HepG2 (cell line): ENCODE results near the gene CYRIA. TPM values are rescaled to one million over a fixed set of nuclear protein-coding genes. Genes with fewer than 3 reads are reported as not detected.

Experiments used
- ATAC-seq: fragments of 200-7000 bp; cut with Tn5 transposase; 3 replicates; pipeline ENCODE4 v1.9.1; 2020; ENCODE audit warnings: mild to moderate bottlenecking, moderate library complexity
- Bru-seq: library from RNA; stranded (reverse); fragments of 400-500 nt; gene quantifications from one replicate; lab custom pipeline; 2021; lab: Mats Ljungman, UMichigan
- BruChase-seq, 2 experiments: library from RNA; stranded (reverse); fragments of 400-500 nt; gene quantifications; one replicate each; lab custom pipeline; 2021; lab: Mats Ljungman, UMichigan
- BruUV-seq: library from RNA; stranded (reverse); fragments of 400-500 nt; replicated peaks from 2 replicates; lab custom pipeline; 2021; lab: Mats Ljungman, UMichigan
- CTCF ChIA-PET: fragments of 300-600 bp; formaldehyde crosslinking; extraction: SDS; loops from one replicate; lab custom pipeline; 2021; ENCODE audit warnings: low total read pairs, inconsistent platforms, low intra/inter-chr PET ratio; lab: Yijun Ruan, JAX
- POLR2A ChIA-PET: fragments of 350-600 bp; sonication (Branson Sonifier 250); formaldehyde crosslinking; loops from one replicate; lab custom pipeline; 2020; ENCODE audit warnings: antibody characterized with exemption, inconsistent platforms; lab: Yijun Ruan, JAX
- DNase-seq: peaks from one replicate; pipeline ENCODE4 v3.0.0-alpha.2; 2015; ENCODE audit warnings: low spot score
- FAIRE-seq: peaks from 3 replicates; lab custom pipeline; 2011; peaks lifted over from hg19 to GRCh38; lab: Jason Lieb, UNC
- H2AFZ ChIP-seq: one replicate; pipeline ENCODE4 v1.6.1; 2011; ENCODE audit warnings: low read length, inconsistent platforms
- H3K27ac ChIP-seq: fragments of 300-600 bp; 3 replicates; pipeline ENCODE4 v1.8.0; 2011; ENCODE audit warnings: mixed run types, mild to moderate bottlenecking, mixed read lengths, low read length, inconsistent platforms; ENCODE audit not compliant: insufficient read depth; ENCODE audit errors: extremely low read length
- H3K27me3 ChIP-seq, 2 experiments: fragments of 200-600 bp in 1 of 2; 2 replicates in 1 of 2; 3 replicates in 1 of 2; pipeline versions ENCODE4 v1.6.0 to v1.8.0; 2011; ENCODE audit warnings: low read length in 2 of 2, mild to moderate bottlenecking in 2 of 2, moderate library complexity in 2 of 2, inconsistent platforms in 1 of 2; ENCODE audit not compliant: insufficient read depth in 2 of 2, control insufficient read depth in 1 of 2
- H3K36me3 ChIP-seq, 2 experiments: fragments of 200-600 bp in 1 of 2; replicated peaks in 1 of 2; 2 replicates in 1 of 2; 3 replicates in 1 of 2; pipeline versions ENCODE4 v1.5.1 to v1.8.0; 2011; ENCODE audit warnings: low read length in 2 of 2, inconsistent platforms in 1 of 2; ENCODE audit not compliant: insufficient read depth in 2 of 2, control insufficient read depth in 1 of 2
- H3K4me1 ChIP-seq: 2 replicates; pipeline ENCODE4 v1.5.1; 2012; ENCODE audit warnings: low read length, inconsistent platforms; ENCODE audit not compliant: insufficient read depth
- H3K4me2 ChIP-seq: 2 replicates; pipeline ENCODE4 v1.6.0; 2011; ENCODE audit warnings: low read depth, low read length, inconsistent platforms
- H3K4me3 ChIP-seq, 3 experiments: fragments of 200-600 bp in 1 of 3; sonication (generic), shearing (Covaris generic) in 1 of 3; replicated peaks in 1 of 3; 2 replicates each; pipeline ENCODE4 v1.5.1; 2011 to 2016; ENCODE audit warnings: low read length in 3 of 3, inconsistent platforms in 2 of 3, low read depth in 2 of 3, mild to moderate bottlenecking in 2 of 3, control low read depth in 1 of 3, mixed read lengths in 1 of 3; ENCODE audit not compliant: insufficient read depth in 1 of 3
- H3K79me2 ChIP-seq: one replicate; pipeline ENCODE4 v1.6.1; 2011; ENCODE audit warnings: low read length, inconsistent platforms; ENCODE audit not compliant: insufficient read depth
- H3K9ac ChIP-seq: 2 replicates; pipeline ENCODE4 v1.6.0; 2011; ENCODE audit warnings: mild to moderate bottlenecking, low read depth, low read length, inconsistent platforms; ENCODE audit not compliant: insufficient read depth
- H3K9me3 ChIP-seq: 2 replicates; pipeline ENCODE4 v1.5.1; 2012; ENCODE audit warnings: mild to moderate bottlenecking, low read length
- H4K20me1 ChIP-seq: 2 replicates; pipeline ENCODE4 v1.6.0; 2011; ENCODE audit warnings: inconsistent platforms, mild to moderate bottlenecking, low read length, moderate library complexity; ENCODE audit not compliant: insufficient read depth
- EZH2 ChIP-seq: conservative IDR thresholded peaks from 2 replicates; pipeline ENCODE4 v1.6.1; 2012; ENCODE audit warnings: mild to moderate bottlenecking, low read depth, low read length, moderate library complexity
- HNRNPLL ChIP-seq: fragments of 200-400 bp; formaldehyde crosslinking; IDR thresholded peaks from 2 replicates; pipeline ENCODE4 v1.6.1; 2017; ENCODE audit warnings: mild to moderate bottlenecking, low read depth, low read length; ENCODE audit not compliant: poor library complexity, severe bottlenecking
- SMARCE1 ChIP-seq: fragments of 450-650 bp; IDR thresholded peaks from 2 replicates; pipeline ENCODE4 v1.6.1; 2017; ENCODE audit warnings: borderline replicate concordance
- WGBS: methylation state at CpG from one replicate; pipeline ENCODE4 v1.1.6; 2017; ENCODE audit warnings: low lambda C conversion rate; 5-methylcytosine and 5-hydroxymethylcytosine counted together
- in situ Hi-C: cut with HindIII; loops from 2 replicates; pipeline ENCODE4 v1.10.0; 2017; ENCODE audit warnings: low pct_unique_long_range_greater_than_20kb; ENCODE audit not compliant: extremely low pct_ligation_motif_present
- intact Hi-C: fragments of 100-400 bp; cut with micrococcal nuclease; formaldehyde crosslinking; loops from one replicate; pipeline ENCODE4 v1.10.0; 2022; ENCODE audit not compliant: unreplicated experiment
- long read RNA-seq, 2 experiments: library from RNA in 1 of 2; library from polyadenylated mRNA in 1 of 2; stranded (forward) in 1 of 2; unstranded in 1 of 2; transcript quantifications; one replicate each; pipeline ENCODE4 v2.0.0, GENCODE V29; 2019 to 2022
- polyA minus RNA-seq, 3 experiments: library from RNA; depleted of rRNA, polyadenylated mRNA; stranded (reverse); fragments of >200 nt; gene quantifications; 2 replicates each; pipeline ENCODE4 v1.2.3, GENCODE V29; 2011; ENCODE audit warnings: low replicate concordance in 1 of 3
- polyA plus RNA-seq, 8 experiments: library from polyadenylated mRNA; depleted of rRNA in 3 of 8; stranded (reverse) in 7 of 8; unstranded in 1 of 8; fragments of >200 nt; fragmentation: Illumina TruSeq in 4 of 8; extraction: Trizol in 4 of 8; gene quantifications; 2 replicates each; pipeline versions ENCODE4 v1.2.1 to v1.2.3, GENCODE V29; 2011 to 2016; ENCODE audit warnings: low read depth in 4 of 8, missing spikeins in 1 of 8, mixed read lengths in 1 of 8; ENCODE audit not compliant: insufficient read depth in 1 of 8
- total RNA-seq, 5 experiments: library from RNA; depleted of rRNA; stranded (reverse); fragments of >200 nt; fragmentation: Illumina TruSeq; extraction: Trizol; gene quantifications; 2 replicates each; pipeline ENCODE4 v1.2.3, GENCODE V29; 2016; ENCODE audit warnings: low read depth in 1 of 5

The CYRIA gene
- not detected in 2 replicates for total RNA-seq (2016; rRNA removed; fragmentation: Illumina TruSeq; extraction: Trizol)
- total RNA-seq (2016; cell fraction: cytosol; rRNA removed; fragmentation: Illumina TruSeq; extraction: Trizol; ENCODE audit: low read depth), result not detected in 2 replicates
- total RNA-seq (2016; cell fraction: insoluble cytoplasmic fraction; rRNA removed; fragmentation: Illumina TruSeq; extraction: Trizol), result not detected in 2 replicates
- not detected in 2 replicates for total RNA-seq (2016; cell fraction: membrane; rRNA removed; fragmentation: Illumina TruSeq; extraction: Trizol)
- not detected in 2 replicates for total RNA-seq (2016; cell fraction: nucleus; rRNA removed; fragmentation: Illumina TruSeq; extraction: Trizol)
- 0.09 TPM in 1 of 2 replicates, not detected in the other for polyA plus RNA-seq (2011; rRNA removed)
- not detected in 2 replicates for polyA plus RNA-seq (2011; cell fraction: cytosol; rRNA removed)
- 0.07 TPM in 1 of 2 replicates, not detected in the other for polyA plus RNA-seq (2011; cell fraction: nucleus; rRNA removed)
- not detected in 2 replicates for polyA plus RNA-seq (2012)
- not detected in 2 replicates for polyA plus RNA-seq (2016; cell fraction: cytosol; fragmentation: Illumina TruSeq; extraction: Trizol; ENCODE audit: low read depth)
- 0.12 TPM in 1 of 2 replicates, not detected in the other for polyA plus RNA-seq (2016; cell fraction: insoluble cytoplasmic fraction; fragmentation: Illumina TruSeq; extraction: Trizol; ENCODE audit: low read depth)
- polyA plus RNA-seq (2016; cell fraction: membrane; fragmentation: Illumina TruSeq; extraction: Trizol; ENCODE audit: low read depth), result not detected in 2 replicates
- polyA plus RNA-seq (2016; cell fraction: nucleus; fragmentation: Illumina TruSeq; extraction: Trizol; ENCODE audit: insufficient read depth, low read depth), result not detected in 2 replicates
- not detected in 2 replicates for polyA minus RNA-seq (2011; rRNA and poly(A)+ RNA removed; ENCODE audit: low replicate concordance)
- polyA minus RNA-seq (2011; cell fraction: cytosol; rRNA and poly(A)+ RNA removed), result not detected in 2 replicates
- polyA minus RNA-seq (2011; cell fraction: nucleus; rRNA and poly(A)+ RNA removed), result not detected in 2 replicates
- percentile 9 among the genes with signal in this experiment for Bru-seq, nascent RNA
- percentile 2 among the genes with signal in this experiment for BruChase-seq, experiment 1, labeled RNA remaining after a 6-hour chase
- BruChase-seq, experiment 2, labeled RNA remaining after a 2-hour chase, result percentile 7 among the genes with signal in this experiment
- long read RNA-seq, experiment 1, result 0 reads
- long read RNA-seq, experiment 2, result 0 reads

DNA sequence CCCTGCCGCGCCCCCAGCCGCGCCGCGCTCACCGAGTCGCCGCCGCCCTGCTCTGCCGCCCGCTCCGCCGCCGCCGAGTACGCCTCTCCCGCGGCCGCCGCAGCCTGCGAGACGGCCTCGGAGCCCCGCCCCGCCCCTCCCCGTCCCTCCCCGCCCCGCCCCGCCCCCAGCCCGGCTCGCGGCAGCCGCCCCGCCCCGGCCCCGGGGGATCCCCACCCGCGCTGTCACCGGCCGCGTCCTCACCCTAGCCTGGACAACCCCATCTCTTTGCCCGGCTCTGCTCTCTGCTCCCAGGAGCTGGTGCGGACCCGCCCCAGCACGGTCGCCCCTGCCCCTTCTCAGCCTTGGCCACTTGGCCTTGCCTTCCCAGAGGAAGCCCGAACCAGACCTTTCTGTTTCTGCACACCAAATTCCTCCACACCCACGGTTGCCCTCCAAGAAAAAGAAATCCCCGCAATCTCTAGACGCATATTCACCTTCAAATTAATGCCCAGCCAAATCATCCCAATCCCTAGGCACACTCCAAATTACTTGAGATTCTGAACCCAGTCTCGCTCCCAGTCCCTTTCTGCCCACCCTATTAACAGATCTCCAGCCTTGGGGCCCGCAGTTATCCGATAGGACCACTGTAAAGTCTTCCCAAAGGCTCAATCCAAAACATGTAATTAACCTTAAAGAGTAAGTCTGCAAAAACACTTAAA lies at the start of gene CYRIA:
CYRIA (minus strand) TSS at position 87 of the 701 bp plus-strand sequence. CDS start 77,715 bp downstream, outside the sequence.
- ChIA-PET POLR2A (no interaction called here), CTCF (no interaction called here)
- no peaks in the 10 kb centered on the region for H3K9me3 ChIP-seq
- 18% methylated on average over 17 of the region's 54 CpGs for WGBS
- DNase-seq (no peak), FAIRE-seq (no peak), ATAC-seq (peak; percentile 82)
- H3K4me1 ChIP-seq, result peaks cover 5% of the 10 kb centered on the region; the same call in 1 of the 2 replicates
- H3K36me3 ChIP-seq, result no peaks in the 10 kb centered on the region
- no peaks in the 10 kb centered on the region for H3K79me2 ChIP-seq
- H4K20me1 ChIP-seq, result peaks cover 4% of the 10 kb centered on the region; the same call in 1 of the 2 replicates
- intact Hi-C loops (no loop called here), in situ Hi-C loops (no loop called here)
- H3K27ac ChIP-seq, result no peak within 1 kb of the TSS
- peak within 1 kb of the TSS in 2 of 3 experiments; percentile 13 to 58; a peak in 1 of 6 replicates for H3K4me3 ChIP-seq
- H3K9ac ChIP-seq, result no peak within 1 kb of the TSS
- H3K4me2 ChIP-seq, result peak within 1 kb of the TSS; percentile 71
- BruUV-seq, result no TSS peak
- peaks cover 6 to 42% of the 10 kb centered on the region in 2 experiments; a peak in 3 of 5 replicates for H3K27me3 ChIP-seq
- H2AFZ ChIP-seq, result no peak within 1 kb of the TSS
- peak; percentile 84; the same call in 1 of the 2 replicates for TF ChIP-seq EZH2
- peak; percentile 31 for TF ChIP-seq HNRNPLL
- TF ChIP-seq SMARCE1, result no peak
